HG02840 (cell line): ENCODE measurements around the gene RGS11.
"Not testable (repeated sequence)": the region's sequence is repeated elsewhere in the genome, so short reads cannot be mapped to it uniquely, and the experiment has no call there.

ENCODE experiments used
- ATAC-seq: cut with Tn5 transposase; IDR thresholded peaks from one replicate; pipeline ENCODE4 v1.9.1; 2021; ENCODE audit warnings: mild to moderate bottlenecking, moderate library complexity, moderate number of reproducible peaks; ENCODE audit not compliant: unreplicated experiment, low FRiP score

Gene RGS11

DNA sequence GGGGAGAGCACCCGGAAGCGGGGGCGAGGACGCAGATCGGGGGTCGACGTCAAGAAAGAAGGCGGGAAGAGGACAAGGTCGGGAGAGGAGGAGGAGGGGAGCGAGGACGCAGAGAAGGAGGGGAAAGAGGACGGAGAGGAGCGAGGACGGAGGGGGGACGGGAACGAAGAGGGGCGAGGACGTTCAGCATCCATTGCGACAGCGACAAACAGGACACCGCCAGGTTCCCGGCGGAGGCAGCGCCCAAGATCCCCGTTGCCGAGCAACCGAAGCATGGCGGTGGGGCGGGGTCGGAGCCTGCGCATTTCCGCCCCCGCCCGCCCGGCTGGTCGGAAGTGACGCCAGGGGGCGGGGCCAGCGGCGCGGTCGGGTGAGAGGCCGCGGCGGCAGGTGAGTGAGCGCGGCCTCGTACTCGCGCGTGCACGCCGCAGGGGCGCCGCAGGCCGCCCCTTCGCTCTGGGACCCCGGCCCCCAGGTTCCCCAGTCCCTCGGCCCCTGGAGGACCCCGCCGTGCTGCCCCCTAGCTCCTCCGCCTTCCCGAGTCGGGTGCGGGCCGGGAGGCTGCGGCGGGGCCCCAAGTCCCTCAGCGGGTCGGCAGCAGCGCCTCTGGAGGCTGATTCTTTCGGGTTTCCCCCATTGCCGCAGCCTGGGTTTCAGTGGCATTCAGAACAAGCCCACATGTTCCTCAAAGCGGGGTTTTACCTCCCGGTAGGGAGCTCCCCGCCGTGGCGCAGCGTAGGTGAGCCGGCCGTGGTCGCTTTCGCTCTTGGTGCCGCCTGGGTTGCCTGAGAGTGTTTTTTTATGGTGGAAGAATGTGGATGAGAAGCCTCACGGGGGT, 41.1 kb downstream of the RGS11 start, which contains the start of gene FAM234A:
TSS of gene FAM234A (plus strand) at position 354 of the 838 bp plus-strand sequence. CDS start 19,593 bp downstream, outside the sequence.
- peak; percentile 89 for ATAC-seq

DNA sequence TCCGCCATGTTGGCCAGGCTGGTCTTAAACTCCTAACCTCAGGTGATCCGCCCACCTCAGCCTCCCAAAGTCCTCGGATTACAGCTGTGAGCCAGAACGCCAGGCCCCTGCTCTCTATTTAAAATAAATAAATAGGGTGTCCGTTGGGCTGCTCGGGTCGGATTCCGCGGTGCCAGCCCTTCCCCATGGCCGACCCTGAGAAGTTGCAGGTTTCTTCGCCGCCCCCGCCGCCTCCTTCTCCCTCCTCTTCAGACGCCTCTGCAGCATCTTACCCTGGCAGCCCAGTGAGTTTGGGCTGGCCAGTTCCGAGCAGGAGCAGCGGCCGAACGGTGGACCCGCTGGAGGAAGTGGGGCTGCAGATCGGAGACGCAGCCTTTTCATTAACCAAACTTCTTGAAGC, 44.8 kb downstream of the RGS11 start:
- ATAC-seq, result no peak

DNA sequence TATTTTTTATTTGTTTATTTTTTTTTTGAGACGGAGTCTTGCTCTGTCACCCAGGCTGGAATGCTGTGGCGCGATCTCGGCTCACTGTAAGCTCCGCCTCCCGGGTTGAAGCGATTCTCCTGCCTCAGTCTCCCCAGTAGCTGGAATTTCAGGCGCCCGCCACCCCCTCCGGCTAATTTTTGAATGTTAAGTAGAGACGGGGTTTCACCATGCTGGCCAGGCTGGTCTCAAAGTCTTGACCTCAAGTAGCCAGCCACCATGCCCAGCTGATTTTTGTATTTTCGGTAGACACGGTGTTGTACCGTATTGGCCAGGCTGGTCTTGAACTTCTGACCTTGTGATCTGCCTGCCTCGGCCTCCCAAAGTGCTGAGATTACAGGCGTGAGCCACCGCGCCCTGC, 45.4 kb downstream of the RGS11 start:
- not testable (repeated sequence) for ATAC-seq

DNA sequence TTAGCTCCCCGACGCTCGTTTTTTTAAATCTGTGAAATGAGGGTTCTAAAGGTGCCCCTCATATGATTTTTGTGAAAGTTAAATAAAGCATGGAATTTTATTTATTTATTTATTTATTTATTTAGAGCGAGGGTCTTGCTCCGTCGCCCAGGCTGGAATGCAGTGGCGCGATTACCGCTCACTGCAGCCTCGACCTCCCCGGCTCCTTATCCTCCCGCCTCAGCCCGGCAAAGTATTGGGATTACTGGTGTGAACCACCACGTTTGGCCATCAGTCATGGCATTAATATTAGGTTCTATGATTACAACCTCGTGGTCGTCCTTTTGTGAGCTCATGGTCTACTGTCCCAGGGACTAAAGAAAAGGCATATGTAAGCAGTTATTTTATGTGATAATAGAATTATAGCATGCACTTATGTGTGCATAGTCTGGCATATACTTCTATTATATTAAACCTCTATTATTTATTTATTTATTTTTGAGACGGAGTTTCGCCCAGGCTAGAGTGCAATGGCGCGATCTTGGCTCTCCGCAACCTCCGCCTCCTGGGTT, 45.9 kb downstream of the RGS11 start:
- no peak for ATAC-seq

DNA sequence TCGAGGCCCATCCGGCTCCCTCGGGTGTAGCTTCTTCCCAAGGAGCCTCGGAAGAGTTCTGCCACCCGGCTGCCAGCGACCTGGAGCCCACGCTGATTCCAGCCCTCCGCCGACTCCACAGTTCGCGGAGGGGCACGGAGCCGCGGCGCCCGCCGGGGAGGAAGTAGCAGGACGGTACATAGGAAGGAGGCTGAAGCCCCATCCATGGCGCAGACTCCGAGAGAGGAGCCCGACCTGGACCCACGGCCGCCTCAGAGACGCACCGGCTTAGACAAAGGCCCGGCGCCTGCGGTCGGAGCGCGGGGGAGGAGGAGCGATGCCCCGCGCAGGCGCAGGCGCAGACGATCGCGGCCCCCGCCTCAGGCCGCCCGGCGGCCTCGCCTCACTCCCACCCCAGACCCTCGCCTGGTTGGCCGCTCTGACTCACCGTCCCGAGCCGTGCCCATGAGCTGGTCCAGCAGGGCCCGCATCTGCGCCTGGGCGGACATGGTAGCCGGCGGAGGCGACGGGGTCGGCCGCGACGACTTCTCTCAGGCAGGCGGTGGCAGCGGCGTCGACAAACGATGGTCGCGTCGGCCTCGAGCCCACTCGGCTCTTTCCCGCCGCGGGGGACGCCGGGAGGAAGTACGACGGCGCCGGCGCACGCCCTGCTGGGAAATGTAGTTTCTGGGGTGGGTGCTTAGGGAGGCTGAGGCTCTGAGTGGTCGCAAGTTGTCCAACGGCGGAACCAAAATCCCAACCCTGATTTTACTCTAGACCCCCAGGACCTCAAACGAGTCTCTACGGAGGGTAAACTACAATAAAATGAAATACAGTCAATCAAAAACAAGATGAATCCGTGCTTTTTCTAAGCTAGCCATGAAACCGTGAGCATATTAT, 46.7 kb downstream of the RGS11 start, which contains the start of gene LUC7L:
TSS of gene LUC7L (minus strand) at position 598 of the 879 bp plus-strand sequence. CDS start at position 488, 110 bp downstream.
- peak; percentile 82 for ATAC-seq

DNA sequence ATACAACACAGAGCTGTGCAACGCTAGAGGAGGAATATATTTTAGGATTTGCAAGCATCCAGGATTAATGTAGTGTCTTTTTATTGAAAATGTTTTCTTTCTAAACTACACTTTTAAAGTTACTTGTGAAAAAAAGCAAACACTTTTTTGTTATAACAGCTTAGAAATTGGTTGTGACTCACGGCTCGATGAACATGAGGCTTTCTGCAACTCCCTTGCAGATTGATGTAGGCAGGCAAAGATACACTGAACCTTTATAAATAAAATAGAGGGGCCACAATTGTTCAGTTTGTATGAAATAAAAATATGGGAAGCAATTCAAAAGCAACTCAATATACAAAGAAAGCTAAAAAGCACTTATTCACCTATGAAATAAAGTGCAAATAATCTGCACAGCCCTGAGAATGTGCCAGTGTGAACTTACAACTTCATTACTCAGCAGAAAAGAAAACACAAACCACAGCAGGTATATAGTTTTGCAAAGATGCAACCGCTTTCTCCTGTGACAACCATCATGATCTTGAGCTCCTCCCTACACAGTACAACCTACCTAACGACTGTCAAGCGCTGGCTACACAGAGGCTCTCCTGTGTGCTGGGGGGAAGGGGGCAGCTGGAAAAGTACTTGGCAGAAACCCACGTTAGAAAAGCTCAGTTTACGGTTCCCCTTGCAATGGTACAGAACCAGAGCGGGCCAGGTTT, 47.4 kb downstream of the RGS11 start:
- ATAC-seq, result peak; percentile 3

DNA sequence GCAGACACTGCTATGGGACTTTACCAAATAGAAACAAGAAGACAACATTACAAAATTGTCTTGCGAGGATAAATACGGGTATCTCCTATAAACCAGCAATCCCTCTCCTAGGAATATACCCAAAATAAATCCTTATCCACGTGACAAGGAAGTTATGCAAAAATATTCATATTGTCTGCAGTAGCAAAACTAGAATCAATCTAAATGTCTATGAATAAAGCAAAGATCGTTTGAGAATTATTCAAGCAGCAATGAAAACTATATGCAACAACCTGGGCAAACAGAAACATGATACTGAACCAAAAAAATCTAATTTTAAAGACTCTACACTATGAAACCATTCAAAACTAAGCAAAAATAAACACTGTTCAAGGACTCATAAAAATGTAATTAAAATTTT, 55.7 kb downstream of the RGS11 start:
- no peak for ATAC-seq
